GM19438 (cell line): ENCODE data around the gene ACTMAP.

Experiments
- ATAC-seq: cut with Tn5 transposase; IDR thresholded peaks from one replicate; pipeline ENCODE4 v1.9.1; 2021; ENCODE audit warnings: low read depth; ENCODE audit not compliant: unreplicated experiment

ACTMAP gene

GRCh38 chr19:40702337-40703012 is 47.8 kb downstream of the ACTMAP start:
- ATAC-seq, result no peak

GRCh38 chr19:40701758-40702157 is 48.5 kb downstream of the ACTMAP start:
- no peak for ATAC-seq

GRCh38 chr19:40700083-40700482 is 50.2 kb downstream of the ACTMAP start:
- ATAC-seq, result no peak

- no peak for ATAC-seq
These were observed 53.3 kb downstream of the ACTMAP start for GRCh38 chr19:40697007-40697406.

- no peak for ATAC-seq
These were observed 54.4 kb downstream of the ACTMAP start for GRCh38 chr19:40695881-40696280.

- ATAC-seq, result no peak
These were observed 56.4 kb downstream of the ACTMAP start for GRCh38 chr19:40693896-40694295.

GRCh38 chr19:40693150-40693788 is 57.0 kb downstream of the ACTMAP start:
- ATAC-seq, result no peak

GRCh38 chr19:40692212-40692551 is 58.1 kb downstream of the ACTMAP start:
- ATAC-seq, result no peak

GRCh38 chr19:40691421-40692211 is 58.7 kb downstream of the ACTMAP start:
- ATAC-seq, result no peak
